GM18498 (cell line): ENCODE results near the gene IL10RB.
A peak's percentile ranks its signal among the peaks of the same experiment; 100 is the strongest.

Experiments used
- ATAC-seq: cut with Tn5 transposase; IDR thresholded peaks from one replicate; pipeline ENCODE4 v1.9.1; 2021; ENCODE audit warnings: mild to moderate bottlenecking, moderate library complexity; ENCODE audit not compliant: unreplicated experiment

IL10RB gene

DNA sequence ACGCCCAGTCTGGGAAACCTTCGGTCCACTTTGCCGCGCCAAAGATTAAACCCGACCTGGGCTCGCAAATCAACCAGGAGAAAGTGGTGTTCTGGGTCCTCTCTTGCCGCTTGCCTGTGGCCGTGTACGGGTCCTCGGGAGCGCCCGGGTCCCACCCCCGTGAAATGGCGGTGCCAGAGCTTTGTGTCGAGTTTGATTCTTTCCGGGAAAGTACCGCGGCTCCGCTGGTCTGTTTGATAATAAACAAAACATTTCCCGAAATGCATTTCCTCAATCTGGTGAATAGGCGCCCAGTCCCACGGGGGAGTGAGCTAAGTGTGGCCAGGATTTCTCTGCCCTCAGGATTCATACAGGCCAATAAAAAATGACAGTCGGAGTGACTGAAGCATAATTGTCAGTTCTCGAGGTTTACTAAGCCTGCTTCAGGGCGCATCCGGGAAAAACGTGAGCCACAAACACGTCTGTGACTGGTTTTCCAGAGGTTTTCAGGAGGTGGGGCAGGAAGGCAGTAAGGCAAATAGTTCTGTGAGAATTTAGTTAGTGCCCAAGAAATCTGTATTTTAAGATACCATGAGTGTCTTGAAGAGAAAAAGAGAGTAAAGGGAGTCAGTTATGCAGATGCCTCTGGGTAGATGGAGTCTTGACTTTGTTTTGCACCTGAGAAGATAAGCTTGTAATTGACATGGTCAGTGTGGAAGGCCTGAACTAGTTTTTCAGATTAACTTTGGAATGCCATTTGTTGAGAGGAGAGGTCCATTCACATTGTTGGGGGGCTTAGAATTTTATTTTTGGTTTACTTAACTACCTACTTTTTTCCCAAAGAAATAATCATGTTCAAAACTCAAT lies 59.3 kb downstream of the IL10RB start:
- ATAC-seq, result peak; percentile 43

DNA sequence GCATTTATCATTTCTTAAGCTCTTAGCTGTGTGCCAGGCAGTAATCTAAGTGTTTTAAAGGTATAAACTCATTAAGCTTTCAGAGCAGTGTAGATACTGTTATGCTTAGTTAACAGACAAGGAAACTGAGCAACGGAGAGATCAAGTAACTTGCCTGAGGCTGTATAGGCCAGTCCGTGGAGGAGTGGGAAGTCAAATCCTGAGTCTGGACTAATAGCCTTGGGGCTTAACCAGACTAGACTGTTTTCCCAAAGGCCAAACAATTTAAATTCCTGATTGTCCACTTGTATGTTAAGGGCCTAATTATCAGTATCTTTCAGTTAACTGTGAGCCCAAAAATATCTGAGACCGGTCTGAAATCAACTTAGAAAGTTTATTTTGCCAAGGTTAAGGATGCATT lies 61.2 kb downstream of the IL10RB start:
- no peak for ATAC-seq

DNA sequence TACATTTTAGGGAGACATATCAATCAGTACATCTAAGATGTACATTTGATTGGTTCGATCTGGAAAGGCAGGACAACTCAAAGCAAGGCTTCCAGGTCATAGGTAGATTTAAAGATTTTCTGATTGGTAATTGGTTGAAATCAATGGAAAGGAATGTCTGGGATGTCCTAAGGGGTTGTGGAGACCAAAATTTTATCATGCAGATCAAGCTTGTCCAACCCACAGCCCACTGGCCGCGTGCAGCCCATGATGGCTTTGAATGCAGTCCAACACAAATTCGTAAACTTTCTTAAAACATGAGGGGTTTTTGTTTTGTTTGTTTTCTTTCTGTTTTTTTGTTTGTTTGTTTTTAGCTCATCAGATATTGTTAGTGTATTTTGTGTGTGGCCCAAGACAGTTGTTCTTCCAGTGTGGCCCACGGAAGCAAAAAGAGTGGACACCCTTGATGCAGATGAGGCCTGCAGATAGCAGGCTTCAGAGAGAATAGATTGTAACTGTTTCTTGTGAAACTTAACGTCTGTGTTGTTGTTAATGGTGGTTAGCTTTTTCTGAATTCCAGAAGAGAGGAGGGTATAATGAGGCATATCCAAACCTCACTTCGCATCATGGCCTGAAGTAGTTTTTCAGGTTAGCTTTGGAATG lies 61.7 kb downstream of the IL10RB start:
- no peak for ATAC-seq

DNA sequence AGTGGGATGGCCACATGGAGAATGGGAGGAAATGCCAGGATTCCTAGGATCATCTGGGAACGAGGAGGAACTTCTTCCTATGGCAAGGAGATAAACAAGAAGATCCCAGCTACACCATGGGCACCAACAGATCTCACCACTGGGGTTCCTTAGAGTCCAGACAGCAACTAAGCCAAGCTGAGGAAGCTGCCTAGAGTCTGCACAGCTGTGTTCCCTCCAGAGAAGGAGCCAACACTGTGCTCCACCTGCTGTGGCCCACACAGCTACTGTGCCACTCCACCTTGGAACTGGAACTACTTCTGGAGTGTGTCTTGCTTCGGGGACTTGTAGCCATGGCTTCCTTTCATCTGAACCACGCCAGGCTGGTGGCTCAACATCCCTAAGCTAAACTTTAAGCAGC lies 64.6 kb downstream of the IL10RB start:
- no peak for ATAC-seq

DNA sequence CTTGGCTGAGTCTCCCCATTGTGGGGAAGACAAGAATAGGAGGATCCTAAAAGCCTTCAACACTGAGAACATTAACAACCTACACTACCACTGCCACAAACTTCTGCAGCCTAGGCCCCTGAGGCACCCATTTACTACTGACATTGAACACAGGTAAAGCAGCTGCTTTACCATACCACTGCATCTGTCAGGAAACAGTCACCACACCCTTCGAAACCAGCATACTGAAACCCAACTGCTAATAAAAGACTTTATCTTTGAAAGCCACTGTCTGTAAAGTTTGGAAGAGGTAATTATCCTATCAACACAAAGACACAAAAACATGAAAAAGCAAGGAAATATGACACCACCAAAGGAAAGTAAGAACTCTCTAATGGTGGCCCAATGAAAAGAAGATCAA lies 66.0 kb downstream of the IL10RB start:
- ATAC-seq, result peak; percentile 90

DNA sequence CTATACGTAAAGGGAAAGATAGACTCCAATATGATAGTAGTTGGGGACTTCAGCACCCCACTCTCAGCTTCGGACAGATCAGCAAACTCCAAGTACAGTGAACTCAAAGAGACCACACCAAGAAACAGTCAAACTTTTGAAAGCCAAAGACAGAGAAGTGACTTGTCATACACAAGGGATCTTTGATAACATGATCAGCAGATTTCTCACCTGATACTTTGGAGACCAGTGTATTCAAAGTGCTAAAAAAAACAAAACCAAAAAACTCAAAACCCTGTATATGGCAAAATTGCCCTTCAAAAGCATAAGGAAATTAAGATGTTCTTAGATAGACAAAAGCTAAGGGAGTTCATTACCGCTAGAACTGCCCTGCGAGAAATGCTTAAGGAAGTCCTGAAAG lies 68.0 kb downstream of the IL10RB start:
- no peak for ATAC-seq

DNA sequence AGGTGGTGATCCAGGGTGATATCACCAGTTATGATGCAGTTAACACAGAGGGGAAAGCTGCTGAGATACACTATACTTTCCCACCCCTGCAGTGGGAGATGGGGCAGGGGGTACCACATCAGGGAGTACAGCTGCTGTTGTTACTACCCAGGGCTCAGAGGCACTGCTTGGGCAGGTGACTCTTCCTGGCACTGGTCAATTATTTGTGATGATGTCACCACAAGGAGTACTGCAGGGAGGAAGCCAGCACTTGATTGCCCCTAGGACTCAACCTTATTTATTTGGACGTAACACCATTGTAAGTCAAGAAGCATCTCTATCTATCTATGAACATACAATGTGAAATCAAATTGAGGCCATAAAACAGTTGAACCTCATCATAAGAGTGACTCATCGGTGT lies 68.7 kb downstream of the IL10RB start:
- ATAC-seq, result no peak

DNA sequence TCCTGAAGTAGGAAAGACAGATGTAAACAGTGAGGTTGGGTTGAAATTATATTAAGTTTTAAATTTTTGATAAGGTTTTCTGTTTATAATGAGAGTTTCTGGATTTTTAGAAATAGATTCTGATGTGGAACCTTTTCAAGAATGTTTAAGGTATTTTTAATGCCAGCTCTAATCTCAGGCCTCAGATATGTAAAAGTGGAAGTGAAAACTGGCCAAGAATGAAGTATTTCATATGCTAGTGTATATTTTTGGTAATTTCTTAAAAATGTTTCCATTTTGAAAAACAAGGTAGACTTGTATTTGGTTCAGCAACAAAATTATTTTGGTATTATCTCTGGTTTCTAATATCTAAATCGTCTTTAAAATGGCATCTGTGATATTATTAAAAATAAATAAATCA lies 73.0 kb downstream of the IL10RB start:
- ATAC-seq, result no peak

DNA sequence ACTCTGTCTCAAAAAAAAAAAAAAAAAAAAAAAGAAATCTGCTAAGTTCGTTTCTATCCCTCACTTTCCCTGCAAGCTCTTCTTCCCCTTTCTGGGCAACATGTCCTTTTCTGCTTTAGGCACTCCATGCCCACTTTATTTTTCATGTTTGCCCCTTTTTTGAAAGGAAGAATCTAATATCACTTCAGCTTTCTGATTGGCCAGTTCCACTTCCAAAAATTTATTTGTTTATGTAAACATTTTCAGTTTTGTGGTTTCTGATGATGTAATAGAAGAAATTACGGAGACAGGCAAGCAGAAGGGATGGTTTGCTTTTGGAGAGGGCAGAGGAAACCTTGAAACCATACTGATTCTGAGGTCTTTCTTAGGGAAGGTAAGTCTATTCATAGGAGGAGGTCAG lies 73.8 kb downstream of the IL10RB start:
- ATAC-seq, result no peak

DNA sequence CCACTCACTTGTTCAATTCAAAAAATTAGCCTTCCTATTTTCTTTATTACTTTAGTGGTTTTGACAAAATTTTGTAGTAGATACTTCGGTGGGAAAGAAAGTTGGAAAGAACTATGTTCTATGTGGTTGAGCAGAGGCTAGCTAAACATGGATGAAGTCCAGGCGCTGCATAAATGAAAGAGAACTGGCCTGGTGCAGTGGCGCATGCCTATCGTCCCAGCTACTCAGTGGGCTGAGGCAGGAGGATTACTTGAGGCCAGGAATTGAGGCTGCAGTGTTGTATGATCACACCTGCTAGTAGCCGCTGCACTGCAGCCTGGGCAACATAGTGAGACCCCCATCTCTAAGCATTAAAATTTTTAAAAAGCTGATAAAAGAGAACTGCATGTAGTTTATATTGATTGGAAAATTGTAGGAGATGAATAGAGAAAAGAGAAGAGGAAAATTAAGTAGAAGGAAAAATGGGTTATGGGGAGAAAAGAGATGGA lies 79.6 kb downstream of the IL10RB start:
- no peak for ATAC-seq
